CD4-positive, alpha-beta T cell (primary cell): Measurements from ENCODE around the gene MAPKBP1. TPM values are rescaled to one million over a fixed set of nuclear protein-coding genes. Genes with fewer than 3 reads are reported as not detected.

Source experiments
- ATAC-seq: fragments of 200-7000 bp; cut with Tn5 transposase; one replicate; pipeline ENCODE4 v1.10.0; 2022; ENCODE audit warnings: mild to moderate bottlenecking; ENCODE audit not compliant: poor library complexity
- CTCF ChIA-PET: fragments of 350-600 bp; sonication (Branson Sonifier 250); formaldehyde crosslinking; loops from one replicate; lab custom pipeline; 2021; ENCODE audit warnings: antibody characterized with exemption, inconsistent platforms; lab: Charles Lee
- POLR2A ChIA-PET: fragments of 350-600 bp; sonication (Branson Sonifier 250); formaldehyde crosslinking; loops from one replicate; lab custom pipeline; 2021; ENCODE audit warnings: antibody characterized with exemption, inconsistent platforms; lab: Charles Lee
- DNase-seq, 14 experiments: peaks; one replicate each; pipeline ENCODE4 v3.0.0-alpha.2; 2013 to 2020; ENCODE audit warnings: mixed read lengths in 2 of 14
- H3K27ac ChIP-seq, 2 donors: one replicate each; pipeline versions ENCODE4 v1.5.1 to v1.7.0; 2013; ENCODE audit warnings: low read length in 2 of 2, low read depth in 1 of 2, mild to moderate bottlenecking in 1 of 2
- H3K27me3 ChIP-seq, 2 experiments: 1 replicate in 1 of 2; 2 replicates in 1 of 2; pipeline versions ENCODE4 v1.6.1 to v1.7.0; 2013; ENCODE audit warnings: low read length in 2 of 2, control low read depth in 1 of 2, mild to moderate bottlenecking in 1 of 2, moderate library complexity in 1 of 2; ENCODE audit not compliant: insufficient read depth in 2 of 2, control insufficient read depth in 1 of 2
- H3K36me3 ChIP-seq: one replicate; pipeline ENCODE4 v1.6.1; 2013; ENCODE audit warnings: low read length, control low read depth; ENCODE audit not compliant: insufficient read depth
- H3K4me1 ChIP-seq: one replicate; pipeline ENCODE4 v1.6.1; 2013; ENCODE audit warnings: low read length, control low read depth; ENCODE audit not compliant: insufficient read depth
- H3K4me3 ChIP-seq: one replicate; pipeline ENCODE4 v1.5.1; 2013; ENCODE audit warnings: mild to moderate bottlenecking, low read length, moderate library complexity
- H3K9me3 ChIP-seq, 2 experiments: 1 replicate in 1 of 2; 2 replicates in 1 of 2; pipeline versions ENCODE4 v1.6.1 to v1.7.0; 2013; ENCODE audit warnings: low read length in 2 of 2, mild to moderate bottlenecking in 2 of 2, control low read depth in 1 of 2, moderate library complexity in 1 of 2; ENCODE audit not compliant: control insufficient read depth in 1 of 2, insufficient read depth in 1 of 2
- H3K27ac Mint-ChIP-seq: one replicate; pipeline ENCODE4 v1.8.0; 2020; ENCODE audit warnings: mixed read lengths
- H3K27me3 Mint-ChIP-seq: one replicate; pipeline ENCODE4 v1.8.0; 2021; ENCODE audit warnings: mixed read lengths
- H3K36me3 Mint-ChIP-seq: one replicate; pipeline ENCODE4 v1.8.0; 2021; ENCODE audit warnings: low read depth, mixed read lengths
- H3K4me1 Mint-ChIP-seq: one replicate; pipeline ENCODE4 v1.8.0; 2021; ENCODE audit warnings: low read depth, mixed read lengths
- H3K4me3 Mint-ChIP-seq: one replicate; pipeline ENCODE4 v1.8.0; 2020; ENCODE audit warnings: mild to moderate bottlenecking, mixed read lengths
- H3K9me3 Mint-ChIP-seq: one replicate; pipeline ENCODE4 v1.8.0; 2020; ENCODE audit warnings: mixed read lengths
- intact Hi-C, 2 experiments: fragments of 100-400 bp; cut with DNase I in 1 of 2; cut with micrococcal nuclease in 1 of 2; formaldehyde crosslinking; loops; one replicate each; pipeline versions ENCODE4 v1.15.1 to v1.9.0; 2023 to 2025; cut with DNase I, micrococcal nuclease
- total RNA-seq, 174 experiments: library from RNA in 2 of 174; stranded (reverse) in 2 of 174; gene quantifications; one replicate each; pipeline ENCODE4 v1.2.3 and lab custom pipeline; 2021 to 2026
- TF ChIP-seq, protein P1 (sequence below): fragments of 200-600 bp; IDR thresholded peaks from one replicate; pipeline ENCODE4 v1.8.0; 2022; ENCODE audit warnings: antibody characterized with exemption, mild to moderate bottlenecking

Gene MAPKBP1
- total RNA-seq, 2 experiments from 2014 or later = 26.0 to 30.0 TPM

DNA sequence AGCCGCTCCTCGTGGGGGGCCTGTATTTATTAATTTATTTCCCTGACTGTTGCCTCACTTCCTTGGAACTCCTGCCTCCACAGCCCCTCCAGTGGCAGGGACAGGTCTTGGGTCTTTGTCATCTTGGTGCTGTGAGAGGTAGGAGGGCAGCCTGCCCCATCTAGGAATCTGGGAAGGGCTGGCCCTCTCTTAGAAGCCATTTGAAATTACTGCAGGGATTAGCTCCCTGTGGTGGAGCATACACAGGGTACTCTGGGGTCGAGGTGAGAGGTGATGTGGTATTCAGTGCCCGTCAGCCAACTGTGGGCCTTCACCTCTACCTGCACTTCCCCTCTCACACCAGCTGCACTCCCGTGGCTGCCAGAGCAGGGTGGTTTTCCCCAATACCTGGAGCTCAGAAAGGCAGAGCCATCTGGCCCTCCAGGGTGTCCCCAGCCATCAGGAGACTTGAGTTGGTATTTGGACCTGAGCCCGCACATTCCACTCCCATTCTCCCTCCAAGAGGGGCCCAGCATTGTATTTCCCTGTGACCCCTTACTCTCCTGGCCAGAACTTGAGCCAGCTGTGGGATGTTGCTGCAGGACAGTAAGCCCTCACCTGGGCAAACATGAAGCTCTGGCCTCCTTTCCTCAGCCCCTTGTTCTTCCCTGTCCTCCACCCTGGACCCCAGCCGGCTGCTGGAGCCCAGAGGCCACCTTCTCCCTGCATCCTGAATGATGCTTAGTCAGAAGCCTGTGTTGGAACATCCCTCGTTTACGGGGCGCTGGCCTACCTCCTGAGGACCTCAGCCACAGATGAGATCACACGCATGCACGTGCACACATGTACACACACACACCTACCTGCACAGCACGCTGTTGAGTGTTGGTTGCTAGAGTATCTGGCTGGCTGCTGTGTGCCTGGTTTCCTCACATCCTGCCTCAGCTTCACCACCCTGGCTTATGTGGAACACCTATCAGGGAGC lies 51.6 kb downstream of the MAPKBP1 start:
- ChIA-PET POLR2A (interaction anchor here (1.6 to 3.4 kb wide), 2 partner anchors 29 to 52 kb away, joined by 6 to 25 read pairs; partner anchors contain the start of gene MAPKBP1), CTCF (interaction anchor here (1.5 to 2.9 kb wide), 2 partner anchors 52 to 78 kb away, joined by 4 to 19 read pairs; partner anchors contain the start of gene MAPKBP1)
- peaks cover 29% of the 10 kb centered on the region for H3K4me1 ChIP-seq
- H3K9me3 ChIP-seq = no peaks in the 10 kb centered on the region
- Mint-ChIP-seq H3K9me3 (no peaks in the 10 kb centered on the region), H3K4me3 (peak overlapping the region; percentile 90), H3K27ac (peak overlapping the region; percentile 50), H3K27me3 (no peaks in the 10 kb centered on the region), H3K36me3 (peaks cover 32% of the 10 kb centered on the region), H3K4me1 (peaks cover 8% of the 10 kb centered on the region)
- intact Hi-C loops = loop anchor here in 1 of 2 experiments (2.0 to 5.0 kb wide), 5 partner anchors 53 to 424 kb away; partner anchors contain the start of genes EHD4, NDUFAF1, RTF1 and TYRO3
- H3K27me3 ChIP-seq = no peaks in the 10 kb centered on the region
- peaks cover 37% of the 10 kb centered on the region for H3K36me3 ChIP-seq
- H3K27ac ChIP-seq = no peak overlapping the region
- ATAC-seq (no peak), DNase-seq (no peak)
- TF ChIP-seq, protein P1, sequence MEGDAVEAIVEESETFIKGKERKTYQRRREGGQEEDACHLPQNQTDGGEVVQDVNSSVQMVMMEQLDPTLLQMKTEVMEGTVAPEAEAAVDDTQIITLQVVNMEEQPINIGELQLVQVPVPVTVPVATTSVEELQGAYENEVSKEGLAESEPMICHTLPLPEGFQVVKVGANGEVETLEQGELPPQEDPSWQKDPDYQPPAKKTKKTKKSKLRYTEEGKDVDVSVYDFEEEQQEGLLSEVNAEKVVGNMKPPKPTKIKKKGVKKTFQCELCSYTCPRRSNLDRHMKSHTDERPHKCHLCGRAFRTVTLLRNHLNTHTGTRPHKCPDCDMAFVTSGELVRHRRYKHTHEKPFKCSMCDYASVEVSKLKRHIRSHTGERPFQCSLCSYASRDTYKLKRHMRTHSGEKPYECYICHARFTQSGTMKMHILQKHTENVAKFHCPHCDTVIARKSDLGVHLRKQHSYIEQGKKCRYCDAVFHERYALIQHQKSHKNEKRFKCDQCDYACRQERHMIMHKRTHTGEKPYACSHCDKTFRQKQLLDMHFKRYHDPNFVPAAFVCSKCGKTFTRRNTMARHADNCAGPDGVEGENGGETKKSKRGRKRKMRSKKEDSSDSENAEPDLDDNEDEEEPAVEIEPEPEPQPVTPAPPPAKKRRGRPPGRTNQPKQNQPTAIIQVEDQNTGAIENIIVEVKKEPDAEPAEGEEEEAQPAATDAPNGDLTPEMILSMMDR = no peak
- H3K4me3 ChIP-seq = no peak overlapping the region

DNA sequence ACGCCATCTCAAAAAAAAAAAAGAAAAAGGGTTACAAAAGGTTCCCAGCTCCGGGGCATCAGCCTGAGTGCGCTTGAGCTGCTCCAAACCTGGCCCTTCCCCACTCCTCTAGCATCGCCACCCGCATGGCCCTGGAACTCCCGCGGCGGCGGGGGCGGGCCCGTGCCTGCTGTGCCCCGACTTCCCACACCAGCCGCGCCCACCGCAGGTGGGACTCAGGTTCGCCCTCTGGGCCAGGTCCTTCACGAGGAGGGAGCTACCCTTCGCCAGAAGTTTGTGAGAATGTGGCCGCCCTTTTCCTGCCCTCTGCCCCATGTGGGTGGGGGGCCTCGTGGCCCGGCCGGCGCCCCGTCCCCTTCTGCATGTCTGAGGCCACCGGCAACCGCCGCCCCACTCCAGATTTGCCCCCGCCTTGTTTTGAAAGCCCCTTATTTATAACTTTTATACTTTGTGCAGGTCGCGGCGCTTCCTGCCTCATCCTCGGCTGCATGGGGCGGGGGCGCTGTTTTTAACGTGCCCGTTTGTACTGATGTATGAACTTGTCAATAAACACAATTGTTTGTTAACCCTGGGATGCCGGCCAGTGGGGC lies 53.1 kb downstream of the MAPKBP1 start:
- H3K27me3 ChIP-seq = no peaks in the 10 kb centered on the region
- DNase-seq = peak in 7 of 14 experiments; percentile 10 to 72 (median 33)
- peaks cover 45% of the 10 kb centered on the region for H3K4me1 ChIP-seq
- ChIA-PET CTCF (interaction anchor here (1.0 to 2.9 kb wide), 2 partner anchors 15 to 54 kb away, joined by 3 to 19 read pairs; partner anchors contain the start of gene MAPKBP1), POLR2A (interaction anchor here (0.6 to 3.4 kb wide), 10 partner anchors 16 to 145 kb away, joined by 3 to 25 read pairs (median 4); partner anchors contain the start of genes EHD4 and MAPKBP1)
- peak overlapping the region; percentile 92 for H3K4me3 ChIP-seq
- Mint-ChIP-seq H3K4me3 (peak overlapping the region; percentile 90), H3K9me3 (no peaks in the 10 kb centered on the region), H3K4me1 (peaks cover 22% of the 10 kb centered on the region), H3K27ac (peak overlapping the region; percentile 87), H3K36me3 (peaks cover 38% of the 10 kb centered on the region), H3K27me3 (no peaks in the 10 kb centered on the region)
- TF ChIP-seq, protein P1 = peak; percentile 31
- peak overlapping the region in 1 of 2 donors; percentile 64 for H3K27ac ChIP-seq
- intact Hi-C loops = loop anchor here in 1 of 2 experiments (2.0 to 5.0 kb wide), 5 partner anchors 55 to 425 kb away; partner anchors contain the start of genes EHD4, NDUFAF1, RTF1 and TYRO3
- H3K9me3 ChIP-seq = no peaks in the 10 kb centered on the region
- peak; percentile 28 for ATAC-seq
- peaks cover 33% of the 10 kb centered on the region for H3K36me3 ChIP-seq
